CD4-positive, alpha-beta T cell treated with Interleukin-6 for 4 hours (primary cell): ENCODE measurements around the gene CHFR.
"Not testable (repeated sequence)": the region's sequence is repeated elsewhere in the genome, so short reads cannot be mapped to it uniquely, and the experiment has no call there.

Experiments
- DNase-seq: peaks from one replicate; pipeline ENCODE4 v3.0.0-alpha.2; 2020; ENCODE audit warnings: mixed read lengths

CHFR gene

DNA sequence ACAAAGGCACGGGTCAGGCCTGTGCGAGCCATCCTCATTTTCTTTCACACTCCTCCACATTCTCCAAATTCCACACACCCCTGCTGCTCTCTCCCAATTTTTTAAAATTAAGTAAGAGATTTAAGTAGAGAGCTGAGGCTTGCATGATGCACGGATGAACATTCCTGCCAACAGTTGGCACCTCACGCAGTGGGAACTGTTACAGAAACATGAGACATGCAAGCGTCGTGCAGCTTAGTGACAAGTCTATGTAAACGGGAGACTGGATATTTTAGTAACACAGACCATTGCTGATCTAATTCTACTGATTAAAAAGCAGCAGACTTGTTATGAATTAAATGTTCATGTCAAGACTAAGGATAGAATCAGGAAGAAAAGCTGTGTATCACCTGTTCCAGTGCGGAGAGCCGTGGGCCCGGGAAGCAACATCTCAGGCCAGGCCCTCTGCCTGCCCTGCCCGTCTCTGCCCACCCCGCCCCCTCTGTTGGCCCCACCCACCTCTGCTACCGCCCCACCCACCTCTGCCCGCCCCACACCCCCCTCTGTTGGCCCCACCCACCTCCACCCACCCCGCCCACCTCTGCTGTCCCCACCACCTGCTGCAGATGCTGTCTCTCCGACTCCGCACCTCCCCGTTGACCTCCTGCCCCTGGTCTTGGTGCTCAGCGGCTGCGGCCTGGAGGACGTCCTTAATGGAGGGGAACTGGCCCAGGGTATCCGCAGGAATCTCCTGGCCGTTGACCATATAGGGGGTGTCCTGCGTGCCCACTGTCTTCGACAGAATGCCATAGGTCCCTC, 79.9 kb downstream of the CHFR start:
- no peak for DNase-seq

DNA sequence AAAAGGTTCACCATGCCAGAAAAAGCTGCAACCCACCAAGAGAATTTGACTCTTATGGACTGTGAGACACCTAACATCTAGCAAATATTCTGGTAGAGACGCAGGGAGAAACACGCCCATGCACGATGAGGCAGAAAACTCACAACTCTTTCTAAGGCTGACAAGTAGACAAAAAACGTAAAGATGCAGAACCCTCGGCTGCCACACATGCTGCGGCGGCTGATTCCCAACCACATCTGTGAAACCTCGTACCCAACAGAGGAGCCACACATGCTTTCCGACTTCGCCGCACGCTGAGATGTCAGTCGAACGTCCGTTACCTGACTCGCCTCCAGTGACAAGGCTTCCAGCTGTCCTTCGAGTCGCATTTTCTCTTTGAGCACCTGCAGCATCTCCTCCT, 80.5 kb downstream of the CHFR start:
- DNase-seq = peak; percentile 21

DNA sequence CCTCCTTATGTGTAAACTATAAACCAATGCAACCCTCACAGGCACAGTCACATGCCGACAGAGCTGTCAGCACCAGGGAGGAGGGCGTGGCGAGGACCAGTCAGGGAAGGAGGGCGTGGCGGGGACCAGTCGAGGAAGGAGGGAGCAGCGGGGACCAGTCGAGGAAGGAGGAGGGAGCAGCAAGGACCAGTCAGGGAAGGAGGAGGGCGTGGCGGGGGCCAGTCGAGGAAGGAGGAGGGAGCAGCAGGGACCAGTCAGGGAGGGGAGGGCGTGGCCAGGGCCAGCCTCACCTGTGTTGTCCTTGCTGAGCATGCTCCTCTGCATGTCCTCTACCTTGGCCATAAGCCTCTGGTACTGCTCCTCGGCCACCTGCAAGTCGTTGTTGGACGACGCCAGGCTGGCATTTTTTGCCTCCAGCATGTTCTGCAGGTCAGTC, 83.0 kb downstream of the CHFR start:
- DNase-seq = no peak

DNA sequence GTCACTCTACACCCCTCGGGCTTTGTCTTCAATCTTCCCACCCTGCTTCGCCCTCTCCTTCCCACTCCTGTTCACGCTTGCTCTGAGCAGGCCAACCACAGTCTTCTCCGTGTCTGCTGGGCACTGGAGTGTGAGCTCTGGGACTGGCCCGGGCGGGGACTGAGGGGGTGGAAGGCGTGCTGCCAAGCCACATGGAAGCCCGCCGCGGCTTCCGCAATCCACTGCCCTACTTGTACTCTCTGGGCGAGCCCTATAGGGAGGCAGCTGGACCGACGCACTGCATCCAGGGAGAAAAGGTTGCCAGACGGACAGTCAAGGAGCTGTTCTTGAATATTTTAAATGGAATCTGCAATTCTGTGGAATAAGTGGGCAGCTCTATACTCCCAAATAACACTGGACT, 83.5 kb downstream of the CHFR start:
- no peak for DNase-seq

DNA sequence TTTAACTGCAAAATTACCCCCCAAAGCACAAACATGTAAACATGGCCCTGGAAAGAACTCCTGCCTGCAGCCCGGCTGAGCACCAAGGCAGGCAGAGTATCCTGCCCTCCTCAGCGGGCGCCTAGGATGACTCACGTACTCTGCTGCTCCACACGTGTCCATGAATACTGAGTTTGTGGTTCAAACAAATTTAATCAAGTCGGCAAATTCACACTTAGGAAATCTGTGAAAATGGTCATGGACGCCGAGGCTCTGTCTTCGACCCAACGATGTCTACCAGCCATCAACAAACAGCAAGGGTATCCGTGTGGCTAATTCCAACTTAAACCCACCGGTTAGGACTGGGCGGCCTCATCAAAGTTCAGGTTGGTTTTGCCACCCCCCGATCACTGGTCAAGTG, 84.3 kb downstream of the CHFR start:
- no peak for DNase-seq

DNA sequence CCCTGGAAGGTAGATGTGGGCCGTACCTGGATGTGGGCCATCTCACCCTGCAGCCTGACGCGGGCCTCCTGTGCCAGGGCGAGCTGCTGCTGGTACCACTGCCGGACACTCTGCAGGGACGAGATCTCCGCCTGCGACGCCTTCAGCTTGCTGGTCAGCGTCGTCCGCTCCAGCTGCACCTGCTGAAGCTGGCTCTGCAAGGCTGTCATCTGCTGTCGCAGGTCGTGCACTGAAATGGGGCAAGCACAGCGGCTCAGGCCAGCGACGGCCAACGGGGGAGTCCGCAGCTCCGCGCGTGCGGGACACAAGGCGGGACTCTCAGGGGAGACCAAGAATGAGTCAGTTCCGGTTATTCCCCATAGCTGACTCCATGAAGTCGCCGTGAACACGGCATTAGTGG, 85.7 kb downstream of the CHFR start:
- DNase-seq = no peak

DNA sequence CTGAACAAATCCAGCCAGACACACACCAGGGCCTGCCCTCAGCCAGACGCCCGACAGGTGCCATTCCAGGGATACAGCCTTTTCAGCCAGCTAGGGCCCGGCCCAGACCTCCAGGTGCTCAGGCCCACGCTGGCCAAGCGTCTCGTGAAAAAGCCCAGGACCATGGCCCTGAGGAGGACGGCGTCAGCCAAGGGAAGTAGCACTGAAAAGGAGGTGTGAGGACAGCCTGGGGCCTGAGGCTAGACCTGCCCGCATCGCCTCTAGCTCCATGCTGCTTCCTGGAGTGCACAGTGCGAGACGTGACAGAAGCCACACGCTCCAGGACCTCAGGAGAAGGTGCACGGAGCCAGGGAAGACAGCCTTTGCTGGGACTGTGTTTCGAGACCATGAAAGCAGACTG, 88.6 kb downstream of the CHFR start:
- no peak for DNase-seq

DNA sequence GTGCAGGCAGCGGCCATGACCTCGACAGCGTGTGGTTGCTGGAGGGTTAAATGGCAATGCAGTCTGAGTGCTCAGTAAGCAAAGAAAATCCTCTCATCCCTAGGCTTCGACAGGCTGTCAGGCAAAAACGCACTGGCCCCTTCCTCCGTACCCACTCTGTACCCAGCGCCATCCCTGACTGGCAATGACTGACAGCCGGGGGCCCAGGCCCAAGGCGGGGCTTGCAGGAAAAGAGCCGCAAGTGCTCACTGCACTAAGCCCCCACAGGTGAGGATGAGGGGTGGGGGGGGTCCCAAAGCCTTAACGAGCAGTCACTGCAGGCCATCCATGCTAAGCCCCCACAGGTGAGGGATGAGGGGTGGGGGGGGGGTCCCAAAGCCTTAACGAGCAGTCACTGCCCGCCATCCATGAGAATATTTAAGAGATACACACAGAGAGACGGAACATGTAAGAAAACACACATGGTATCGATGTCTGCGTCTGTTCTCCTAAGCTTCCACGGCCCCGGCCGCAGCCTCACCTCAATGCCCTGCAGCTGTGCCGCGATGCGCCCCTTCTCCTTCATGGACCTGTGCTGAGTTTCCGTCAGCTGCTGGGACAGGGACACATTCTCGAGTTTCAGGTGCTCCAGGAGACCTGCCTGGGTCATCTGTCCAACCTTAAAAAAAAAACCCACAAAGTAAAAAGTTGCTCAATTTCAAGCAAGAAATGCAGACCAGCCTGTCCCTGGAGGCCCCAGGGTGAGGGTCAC, 89.4 kb downstream of the CHFR start:
- DNase-seq = no peak

DNA sequence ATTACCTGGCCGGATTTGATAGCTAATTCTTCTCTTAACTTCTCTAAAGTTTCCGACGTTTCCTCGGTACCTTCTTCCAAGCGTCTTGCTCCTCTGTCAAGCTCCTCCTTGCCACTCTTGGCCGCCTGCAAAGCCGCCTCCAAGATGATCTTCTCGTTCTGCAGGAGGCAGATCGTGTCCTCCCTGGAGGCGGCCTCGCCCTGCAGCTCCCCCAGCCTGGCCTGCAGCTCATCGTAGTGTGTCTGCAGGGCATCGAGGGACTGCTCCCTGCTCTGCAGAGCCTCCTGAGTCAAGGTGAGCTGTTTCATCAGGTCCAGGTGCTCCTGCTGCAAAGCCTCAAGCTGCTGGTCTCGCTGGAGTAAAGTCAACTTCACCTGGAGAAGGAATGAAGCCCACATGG, 91.6 kb downstream of the CHFR start:
- no peak for DNase-seq

DNA sequence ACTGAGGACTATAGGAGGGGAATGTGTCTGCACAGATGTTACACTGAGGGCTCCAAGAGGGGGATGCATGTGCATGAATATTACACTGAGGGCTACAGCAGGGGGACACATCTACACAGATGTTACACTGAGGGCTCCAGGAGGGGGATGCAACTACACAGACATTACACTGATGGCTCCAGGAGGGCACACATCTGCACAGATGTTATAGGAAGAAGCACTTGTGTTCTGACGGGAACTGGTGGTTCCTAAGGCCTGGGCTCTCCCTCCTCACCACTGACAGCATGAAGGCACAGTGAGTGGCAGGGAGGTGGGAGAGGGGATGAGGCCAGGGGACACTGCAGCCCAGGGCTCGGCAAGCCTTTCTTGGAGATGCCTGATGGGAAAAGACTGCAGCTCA, 95.5 kb downstream of the CHFR start:
- DNase-seq = not testable (repeated sequence)

DNA sequence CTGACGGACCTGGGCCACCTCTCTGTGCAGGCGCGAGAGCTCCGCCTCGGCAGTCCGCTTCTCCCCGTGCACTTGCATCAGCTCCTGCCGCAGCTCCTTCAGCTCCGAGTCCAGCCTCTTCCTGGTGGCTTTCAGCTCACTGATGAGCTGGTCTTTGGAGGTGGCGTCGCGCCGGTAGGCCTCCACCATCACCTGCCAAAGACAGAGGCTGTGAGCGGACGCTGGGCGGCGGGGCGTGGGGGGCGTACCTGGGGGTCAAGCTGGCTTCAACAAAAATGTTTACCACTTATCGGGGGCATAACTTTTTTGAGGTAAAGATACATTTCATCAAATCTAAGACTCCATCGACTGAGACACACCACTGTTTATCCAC, 98.3 kb downstream of the CHFR start:
- DNase-seq = no peak

DNA sequence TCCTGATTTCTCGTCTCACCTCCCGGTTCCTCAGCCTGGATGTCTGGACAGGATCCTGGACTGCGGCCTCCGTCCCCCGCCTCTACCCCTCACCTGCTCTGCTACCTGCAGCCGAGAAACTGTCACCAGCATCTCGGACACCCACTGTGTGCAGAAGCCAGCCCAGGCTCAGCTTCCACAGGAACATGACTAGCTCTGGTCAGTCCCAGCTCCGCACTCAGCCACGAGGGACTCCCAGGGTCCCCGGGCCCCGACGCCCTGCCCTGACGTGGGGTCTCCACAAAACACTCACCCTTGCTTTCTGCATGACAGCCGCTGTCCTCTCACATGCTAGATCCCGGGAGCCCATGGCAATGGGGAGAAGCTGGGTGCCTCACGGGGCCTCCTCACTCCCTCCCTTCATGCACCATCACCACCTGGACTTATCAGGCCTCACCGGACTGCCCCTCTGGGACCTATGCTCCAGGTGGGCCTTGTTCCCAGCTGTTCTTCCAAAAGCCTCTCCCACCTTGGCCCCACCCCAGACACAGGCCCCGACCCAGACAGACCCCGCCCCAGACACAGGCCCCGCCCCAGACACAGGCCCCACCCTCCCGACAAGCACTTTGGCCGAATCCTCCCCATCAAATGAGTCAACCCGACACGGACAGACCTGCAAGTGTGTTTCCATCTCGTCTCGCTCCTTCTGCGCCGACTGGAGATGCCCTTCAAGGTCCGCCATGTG, 98.9 kb downstream of the CHFR start:
- no peak for DNase-seq

DNA sequence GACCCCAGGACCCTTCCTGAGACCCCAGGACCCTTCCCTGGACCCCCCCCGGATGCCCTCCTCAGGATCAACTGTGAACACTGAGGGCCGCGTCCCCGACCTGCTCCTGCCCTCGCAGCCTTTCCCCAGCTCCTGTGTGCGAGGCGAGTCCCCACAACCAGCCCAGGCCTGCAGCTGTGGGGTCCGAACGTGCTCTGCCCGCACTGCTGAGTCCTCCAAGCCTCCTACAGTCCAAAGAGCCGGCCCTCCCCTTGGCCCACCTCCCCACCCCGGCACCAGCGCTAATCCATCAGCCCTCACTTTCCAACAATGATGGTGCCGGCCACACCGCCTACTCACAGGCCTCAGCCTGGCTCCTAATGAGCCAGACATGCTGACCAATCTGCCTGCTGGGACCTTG, 99.5 kb downstream of the CHFR start:
- no peak for DNase-seq

DNA sequence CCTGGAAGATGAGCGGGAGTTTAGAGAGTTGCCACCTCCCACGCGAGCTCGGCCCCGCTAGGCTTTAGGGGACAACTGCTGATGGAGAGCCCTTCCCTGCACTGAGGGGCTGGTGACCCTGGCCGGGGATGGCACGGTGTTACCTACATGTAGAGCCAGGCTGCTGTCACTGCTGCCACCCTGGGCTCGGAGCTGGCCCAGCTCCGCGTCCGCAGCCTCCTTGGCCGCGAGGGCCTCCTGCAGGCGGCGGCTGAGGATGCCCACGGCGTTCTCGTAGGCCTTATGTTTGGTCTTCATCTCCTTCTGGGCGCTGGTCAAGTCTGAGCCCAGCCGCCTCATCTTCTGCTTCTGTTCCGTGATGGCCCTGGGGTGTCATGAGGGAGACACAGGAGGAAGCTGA, 101.2 kb downstream of the CHFR start:
- no peak for DNase-seq

DNA sequence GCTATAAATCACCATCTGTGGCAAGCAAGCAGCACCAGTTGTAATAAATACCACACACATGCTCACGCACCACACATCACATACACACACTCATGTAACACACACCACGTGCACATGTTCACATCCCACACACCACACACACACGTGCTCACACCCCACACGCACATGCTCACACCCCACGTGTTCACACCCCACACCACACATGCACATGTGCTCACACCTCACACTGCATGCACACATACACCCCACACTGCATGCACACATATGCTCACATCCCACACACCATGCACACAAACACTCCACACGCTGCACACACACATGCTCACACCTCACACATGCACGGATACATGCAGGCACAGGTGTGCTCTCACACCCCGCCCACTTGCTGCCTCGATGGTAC, 102.8 kb downstream of the CHFR start:
- no peak for DNase-seq

DNA sequence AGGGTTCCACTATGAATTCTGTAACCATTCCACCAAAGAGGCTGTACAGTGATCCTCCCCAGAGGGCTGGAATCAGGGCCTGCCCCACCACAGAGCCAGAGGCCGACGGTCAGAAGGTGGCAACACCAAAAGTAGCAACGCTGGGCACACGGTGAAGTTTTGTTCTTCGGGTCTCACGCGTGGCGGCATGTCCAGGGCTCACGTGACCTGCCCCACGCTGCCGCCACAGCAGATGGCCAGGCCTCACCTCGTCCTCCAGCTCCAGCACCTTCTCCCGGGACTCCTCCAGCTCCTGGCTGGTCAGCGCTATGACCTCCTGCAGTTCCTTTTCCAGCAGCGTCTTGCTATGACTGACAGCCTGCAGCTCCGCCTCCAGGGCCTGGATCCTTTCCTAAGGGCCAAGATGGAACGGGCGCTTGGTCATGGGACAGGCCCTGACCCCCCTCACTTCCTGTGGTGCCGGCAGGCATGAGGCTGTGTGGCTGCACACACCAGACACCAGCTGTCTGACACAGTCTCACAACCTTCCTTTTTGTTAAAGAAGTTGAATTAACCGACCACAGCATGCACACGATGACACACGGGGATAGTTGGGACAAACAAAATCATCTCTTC, 103.4 kb downstream of the CHFR start:
- DNase-seq = no peak
